ENCODE data around the gene PTPRQ. TPM values are rescaled to one million over a fixed set of nuclear protein-coding genes. Genes with fewer than 3 reads are reported as not detected.

Gene PTPRQ
- total RNA-seq, 1 donor from 2014 or later, result not detected

GRCh38 chr12:80598004-80598606 lies 154.1 kb downstream of the PTPRQ start:
- Histone ChIP-seq H3K36me3 (ENCODE audit: control insufficient read depth, insufficient read depth, low read length) (no peaks in the 10 kb centered on the region), H3K4me3 (ENCODE audit: low read depth, low read length) (no peak overlapping the region), H3K27me3 (ENCODE audit: control insufficient read depth, insufficient read depth, low read length) (no peaks in the 10 kb centered on the region)
- TF ChIP-seq CTCF (IDR thresholded peaks at IDR 0.05; ENCODE audit: insufficient read depth, low read length, severe bottlenecking), result peak; percentile 21
- DNase-seq (ENCODE audit: low read depth) (peak; percentile 78), FAIRE-seq (peak; percentile 28)

DNA sequence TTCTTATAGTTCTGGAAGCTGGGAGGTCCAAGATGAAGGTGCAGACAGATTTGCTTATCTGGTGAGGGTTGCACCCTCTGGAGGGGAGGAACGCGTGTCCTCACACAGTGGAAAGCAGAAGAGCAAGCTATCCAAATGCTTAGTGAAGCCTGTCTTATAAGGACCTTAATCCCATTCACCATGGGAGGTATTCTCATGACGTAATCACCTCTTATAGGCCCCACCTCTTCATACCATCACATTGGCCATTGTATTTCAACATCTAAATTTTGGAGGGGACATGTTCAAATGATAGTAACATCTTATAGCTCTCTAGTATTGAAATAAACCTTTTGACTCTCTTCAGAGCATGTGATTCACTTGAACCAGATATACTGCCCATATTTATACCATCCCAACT lies 158.4 kb downstream of the PTPRQ start:
- no peak overlapping the region for H3K4me3 ChIP-seq (ENCODE audit: low read depth, low read length)
- no peaks in the 10 kb centered on the region for H3K27me3 ChIP-seq (ENCODE audit: control insufficient read depth, insufficient read depth, low read length)
- TF ChIP-seq CTCF (IDR thresholded peaks at IDR 0.05; ENCODE audit: insufficient read depth, low read length, severe bottlenecking), result no peak
- no peaks in the 10 kb centered on the region for H3K36me3 ChIP-seq (ENCODE audit: control insufficient read depth, insufficient read depth, low read length)
- no peak for FAIRE-seq
- no peak for DNase-seq (ENCODE audit: low read depth)

DNA sequence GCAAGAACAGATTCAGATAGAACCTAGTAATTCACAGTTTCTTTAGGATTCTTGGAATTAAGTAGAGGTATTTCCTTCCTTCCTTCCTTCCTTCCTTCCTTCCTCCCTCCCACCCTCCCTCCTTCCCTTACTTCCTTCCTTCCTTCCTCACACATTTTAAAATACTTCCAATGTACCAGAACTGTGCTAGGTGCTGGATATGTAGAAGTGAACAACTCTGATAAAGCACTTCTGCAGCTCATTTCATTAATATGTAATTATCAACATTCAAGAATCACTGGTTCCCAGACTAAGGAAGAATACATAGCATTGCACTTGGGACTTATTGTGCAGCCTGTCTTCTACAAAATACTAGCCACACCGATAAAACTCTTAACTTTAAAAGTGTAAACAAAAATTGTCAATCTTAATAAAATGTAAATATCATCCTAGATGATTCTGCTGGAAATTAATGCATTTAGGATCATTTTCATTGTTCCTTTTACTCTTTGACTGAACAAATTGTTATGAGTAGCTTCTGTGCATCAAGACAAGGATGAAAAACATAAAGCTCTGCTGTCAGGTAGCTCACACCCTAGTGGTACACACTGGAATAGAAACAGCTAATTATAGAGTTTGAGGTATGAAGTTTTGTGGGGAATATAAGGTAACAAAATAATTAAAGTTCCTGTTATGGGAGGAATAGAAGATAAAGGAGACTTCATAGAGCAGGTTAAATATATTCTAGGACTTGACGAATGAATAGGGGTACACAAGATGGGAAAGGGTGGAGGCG lies 163.5 kb downstream of the PTPRQ start:
- DNase-seq (ENCODE audit: low read depth) (no peak), FAIRE-seq (no peak)

GRCh38 chr12:80617733-80618132 lies 173.7 kb downstream of the PTPRQ start:
- H3K27me3 ChIP-seq (ENCODE audit: control insufficient read depth, insufficient read depth, low read length), result no peaks in the 10 kb centered on the region
- no peak for DNase-seq (ENCODE audit: low read depth)
- H3K4me3 ChIP-seq (ENCODE audit: low read depth, low read length), result no peak overlapping the region
- no peaks in the 10 kb centered on the region for H3K36me3 ChIP-seq (ENCODE audit: control insufficient read depth, insufficient read depth, low read length)
- no peak for TF ChIP-seq CTCF (IDR thresholded peaks at IDR 0.05; ENCODE audit: insufficient read depth, low read length, severe bottlenecking)
- no peak for FAIRE-seq

More for the DNA sequence above, 163.5 kb downstream of the PTPRQ start:
- Histone ChIP-seq H3K27me3 (ENCODE audit: control insufficient read depth, insufficient read depth, low read length) (no peaks in the 10 kb centered on the region), H3K36me3 (ENCODE audit: control insufficient read depth, insufficient read depth, low read length) (no peaks in the 10 kb centered on the region), H3K4me3 (ENCODE audit: low read depth, low read length) (no peak overlapping the region)
- peak; percentile 26 for TF ChIP-seq CTCF (IDR thresholded peaks at IDR 0.05; ENCODE audit: insufficient read depth, low read length, severe bottlenecking)

- Histone ChIP-seq H3K27me3 (ENCODE audit: control insufficient read depth, insufficient read depth, low read length) (no peaks in the 10 kb centered on the region), H3K36me3 (ENCODE audit: control insufficient read depth, insufficient read depth, low read length) (no peaks in the 10 kb centered on the region), H3K4me3 (ENCODE audit: low read depth, low read length) (no peak overlapping the region)
- FAIRE-seq (no peak), DNase-seq (ENCODE audit: low read depth) (no peak)
- TF ChIP-seq CTCF (IDR thresholded peaks at IDR 0.05; ENCODE audit: insufficient read depth, low read length, severe bottlenecking), result no peak
Observed at GRCh38 chr12:80620281-80620680, 176.2 kb downstream of the PTPRQ start.
